SK-N-MC (cell line): Measurements from ENCODE around the gene MRPS9.

Experiments
- EZH2 ChIP-seq: fragments of 200-600 bp; sonication (generic); IDR thresholded peaks from one replicate; pipeline ENCODE4 v1.6.1; 2017; ENCODE audit warnings: antibody characterized with exemption
- POLR2AphosphoS5 ChIP-seq: IDR thresholded peaks from 2 replicates; pipeline ENCODE4 v1.6.1; 2012; ENCODE audit warnings: mild to moderate bottlenecking, low read depth, low read length, borderline replicate concordance

GRCh38 chr2:105104208-105104731 is 66.4 kb downstream of the MRPS9 start:
- no peak for TF ChIP-seq POLR2AphosphoS5
- no peak for TF ChIP-seq EZH2
